ENCODE data around the gene TPPP3.

TPPP3 gene

GRCh38 chr16:67399218-67399733, 6.0 kb upstream of the TPPP3 start:
- H3K4me3 ChIP-seq (ENCODE audit: low read length): no peak overlapping the region
- no peak overlapping the region for H3K9ac ChIP-seq (ENCODE audit: low read length)
- no peaks in the 10 kb centered on the region for H3K9me3 ChIP-seq (ENCODE audit: control insufficient read depth, low read depth, low read length)
- H3K27me3 ChIP-seq (ENCODE audit: control insufficient read depth, insufficient read depth, low read length): peaks cover 34% of the 10 kb centered on the region
- peaks cover 16% of the 10 kb centered on the region for H3K4me1 ChIP-seq (ENCODE audit: control insufficient read depth, low read depth, low read length)
- H3K27ac ChIP-seq (ENCODE audit: low read length): no peak overlapping the region
- no peaks in the 10 kb centered on the region for H3K36me3 ChIP-seq (ENCODE audit: control insufficient read depth, low read depth, low read length)

GRCh38 chr16:67398546-67399217, 5.4 kb upstream of the TPPP3 start:
- H3K27me3 ChIP-seq (ENCODE audit: control insufficient read depth, insufficient read depth, low read length): peaks cover 40% of the 10 kb centered on the region
- no peak overlapping the region for H3K9ac ChIP-seq (ENCODE audit: low read length)
- H3K27ac ChIP-seq (ENCODE audit: low read length): no peak overlapping the region
- H3K4me3 ChIP-seq (ENCODE audit: low read length): no peak overlapping the region
- H3K4me1 ChIP-seq (ENCODE audit: control insufficient read depth, low read depth, low read length): peaks cover 19% of the 10 kb centered on the region
- H3K36me3 ChIP-seq (ENCODE audit: control insufficient read depth, low read depth, low read length): no peaks in the 10 kb centered on the region
- no peaks in the 10 kb centered on the region for H3K9me3 ChIP-seq (ENCODE audit: control insufficient read depth, low read depth, low read length)

- Histone ChIP-seq H3K4me1 (ENCODE audit: control insufficient read depth, low read depth, low read length) (peaks cover 21% of the 10 kb centered on the region), H3K36me3 (ENCODE audit: control insufficient read depth, low read depth, low read length) (no peaks in the 10 kb centered on the region), H3K27me3 (ENCODE audit: control insufficient read depth, insufficient read depth, low read length) (peaks cover 47% of the 10 kb centered on the region), H3K4me3 (ENCODE audit: low read length) (no peak overlapping the region), H3K9me3 (ENCODE audit: control insufficient read depth, low read depth, low read length) (no peaks in the 10 kb centered on the region), H3K9ac (ENCODE audit: low read length) (no peak overlapping the region), H3K27ac (ENCODE audit: low read length) (no peak overlapping the region)
These were observed 4.7 kb upstream of the TPPP3 start for GRCh38 chr16:67397812-67398545.

- no peak overlapping the region for H3K27ac ChIP-seq (ENCODE audit: low read length)
- H3K4me1 ChIP-seq (ENCODE audit: control insufficient read depth, low read depth, low read length): peaks cover 21% of the 10 kb centered on the region
- H3K4me3 ChIP-seq (ENCODE audit: low read length): no peak overlapping the region
- H3K9ac ChIP-seq (ENCODE audit: low read length): no peak overlapping the region
- peaks cover 54% of the 10 kb centered on the region for H3K27me3 ChIP-seq (ENCODE audit: control insufficient read depth, insufficient read depth, low read length)
- H3K36me3 ChIP-seq (ENCODE audit: control insufficient read depth, low read depth, low read length): no peaks in the 10 kb centered on the region
- no peaks in the 10 kb centered on the region for H3K9me3 ChIP-seq (ENCODE audit: control insufficient read depth, low read depth, low read length)
These were observed 3.9 kb upstream of the TPPP3 start for GRCh38 chr16:67397036-67397801.

GRCh38 chr16:67396159-67397035, 3.1 kb upstream of the TPPP3 start:
- H3K27ac ChIP-seq (ENCODE audit: low read length): no peak overlapping the region
- H3K4me3 ChIP-seq (ENCODE audit: low read length): peak overlapping the region; percentile 22

GRCh38 chr16:67395458-67396158, 2.3 kb upstream of the TPPP3 start:
- Histone ChIP-seq H3K4me1 (ENCODE audit: control insufficient read depth, low read depth, low read length) (peaks cover 21% of the 10 kb centered on the region), H3K9me3 (ENCODE audit: control insufficient read depth, low read depth, low read length) (no peaks in the 10 kb centered on the region), H3K4me3 (ENCODE audit: low read length) (no peak overlapping the region), H3K27me3 (ENCODE audit: control insufficient read depth, insufficient read depth, low read length) (peaks cover 60% of the 10 kb centered on the region), H3K27ac (ENCODE audit: low read length) (no peak overlapping the region), H3K36me3 (ENCODE audit: control insufficient read depth, low read depth, low read length) (no peaks in the 10 kb centered on the region), H3K9ac (ENCODE audit: low read length) (no peak overlapping the region)

More at GRCh38 chr16:67396159-67397035, 3.1 kb upstream of the TPPP3 start:
- Histone ChIP-seq H3K9me3 (ENCODE audit: control insufficient read depth, low read depth, low read length) (no peaks in the 10 kb centered on the region), H3K36me3 (ENCODE audit: control insufficient read depth, low read depth, low read length) (no peaks in the 10 kb centered on the region), H3K4me1 (ENCODE audit: control insufficient read depth, low read depth, low read length) (peaks cover 21% of the 10 kb centered on the region), H3K27me3 (ENCODE audit: control insufficient read depth, insufficient read depth, low read length) (peaks cover 59% of the 10 kb centered on the region), H3K9ac (ENCODE audit: low read length) (no peak overlapping the region)

GRCh38 chr16:67395105-67395457, 1.8 kb upstream of the TPPP3 start:
- no peak overlapping the region for H3K27ac ChIP-seq (ENCODE audit: low read length)
- no peak overlapping the region for H3K9ac ChIP-seq (ENCODE audit: low read length)
- H3K36me3 ChIP-seq (ENCODE audit: control insufficient read depth, low read depth, low read length): no peaks in the 10 kb centered on the region
- no peaks in the 10 kb centered on the region for H3K9me3 ChIP-seq (ENCODE audit: control insufficient read depth, low read depth, low read length)
- peaks cover 21% of the 10 kb centered on the region for H3K4me1 ChIP-seq (ENCODE audit: control insufficient read depth, low read depth, low read length)
- H3K4me3 ChIP-seq (ENCODE audit: low read length): no peak overlapping the region
- H3K27me3 ChIP-seq (ENCODE audit: control insufficient read depth, insufficient read depth, low read length): peaks cover 60% of the 10 kb centered on the region

- Histone ChIP-seq H3K4me3 (ENCODE audit: low read length) (peak overlapping the region; percentile 47), H3K36me3 (ENCODE audit: control insufficient read depth, low read depth, low read length) (no peaks in the 10 kb centered on the region), H3K9me3 (ENCODE audit: control insufficient read depth, low read depth, low read length) (no peaks in the 10 kb centered on the region), H3K9ac (ENCODE audit: low read length) (no peak overlapping the region), H3K4me1 (ENCODE audit: control insufficient read depth, low read depth, low read length) (peaks cover 21% of the 10 kb centered on the region), H3K27ac (ENCODE audit: low read length) (no peak overlapping the region), H3K27me3 (ENCODE audit: control insufficient read depth, insufficient read depth, low read length) (peaks cover 60% of the 10 kb centered on the region)
These were observed 1.1 kb upstream of the TPPP3 start for GRCh38 chr16:67394155-67395104.

GRCh38 chr16:67393788-67394154, 473 bp upstream of the TPPP3 start:
- peaks cover 55% of the 10 kb centered on the region for H3K27me3 ChIP-seq (ENCODE audit: control insufficient read depth, insufficient read depth, low read length)
- peaks cover 21% of the 10 kb centered on the region for H3K4me1 ChIP-seq (ENCODE audit: control insufficient read depth, low read depth, low read length)
- H3K27ac ChIP-seq (ENCODE audit: low read length): no peak overlapping the region
- H3K36me3 ChIP-seq (ENCODE audit: control insufficient read depth, low read depth, low read length): no peaks in the 10 kb centered on the region
- no peaks in the 10 kb centered on the region for H3K9me3 ChIP-seq (ENCODE audit: control insufficient read depth, low read depth, low read length)
- H3K4me3 ChIP-seq (ENCODE audit: low read length): peak overlapping the region; percentile 47
- no peak overlapping the region for H3K9ac ChIP-seq (ENCODE audit: low read length)
